ENCODE results near the gene NPBWR2.

The NPBWR2 gene

GRCh38 chr20:64116541-64117431, 9.4 kb upstream of the NPBWR2 start:
- DNase-seq = no peak

GRCh38 chr20:64116016-64116415, 8.7 kb upstream of the NPBWR2 start:
- no peak for DNase-seq

GRCh38 chr20:64115171-64115911, 8.0 kb upstream of the NPBWR2 start:
- DNase-seq = peak; percentile 42

GRCh38 chr20:64114356-64114971, 7.1 kb upstream of the NPBWR2 start:
- no peak for DNase-seq

GRCh38 chr20:64113796-64114355, 6.5 kb upstream of the NPBWR2 start:
- DNase-seq = no peak

- DNase-seq = no peak
Observed at GRCh38 chr20:64113444-64113775, 6.0 kb upstream of the NPBWR2 start.

- no peak for DNase-seq
Observed at GRCh38 chr20:64112691-64113443, 5.5 kb upstream of the NPBWR2 start.

GRCh38 chr20:64111841-64112641, 4.7 kb upstream of the NPBWR2 start:
- DNase-seq = no peak

- DNase-seq = no peak
Observed at GRCh38 chr20:64110411-64111068, 3.2 kb upstream of the NPBWR2 start.

- DNase-seq = no peak
Observed at GRCh38 chr20:64109831-64110391, 2.5 kb upstream of the NPBWR2 start.

- DNase-seq = no peak
Observed at GRCh38 chr20:64108731-64109681, 1.6 kb upstream of the NPBWR2 start.

- DNase-seq = no peak
Observed at GRCh38 chr20:64107736-64108457, 532 bp upstream of the NPBWR2 start.

GRCh38 chr20:64106435-64106961, 867 bp downstream of the NPBWR2 start:
- no peak for DNase-seq

- no peak for DNase-seq
Observed at GRCh38 chr20:64105846-64106434, 1.4 kb downstream of the NPBWR2 start.

GRCh38 chr20:64104667-64105451, 2.5 kb downstream of the NPBWR2 start:
- DNase-seq = no peak

- no peak for DNase-seq
Observed at GRCh38 chr20:64103871-64104666, 3.3 kb downstream of the NPBWR2 start.

All from DMS79 (cell line).